Stimulated activated CD8-positive, alpha-beta memory T cell treated with anti-CD3 and anti-CD28 coated beads, Interleukin-7, amount 100 ng/mL, for 1 hour (primary cell): ENCODE measurements around the gene TRUB2.

Experiments
- DNase-seq, 2 donors: peaks; one replicate each; pipeline ENCODE4 v3.0.0-alpha.2; 2020; ENCODE audit warnings: low read depth in 2 of 2

TRUB2 gene

GRCh38 chr9:128271112-128271511, 51.1 kb downstream of the TRUB2 start:
- no peak for DNase-seq

- no peak for DNase-seq
These were observed 55.2 kb downstream of the TRUB2 start for GRCh38 chr9:128266868-128267590.

DNA sequence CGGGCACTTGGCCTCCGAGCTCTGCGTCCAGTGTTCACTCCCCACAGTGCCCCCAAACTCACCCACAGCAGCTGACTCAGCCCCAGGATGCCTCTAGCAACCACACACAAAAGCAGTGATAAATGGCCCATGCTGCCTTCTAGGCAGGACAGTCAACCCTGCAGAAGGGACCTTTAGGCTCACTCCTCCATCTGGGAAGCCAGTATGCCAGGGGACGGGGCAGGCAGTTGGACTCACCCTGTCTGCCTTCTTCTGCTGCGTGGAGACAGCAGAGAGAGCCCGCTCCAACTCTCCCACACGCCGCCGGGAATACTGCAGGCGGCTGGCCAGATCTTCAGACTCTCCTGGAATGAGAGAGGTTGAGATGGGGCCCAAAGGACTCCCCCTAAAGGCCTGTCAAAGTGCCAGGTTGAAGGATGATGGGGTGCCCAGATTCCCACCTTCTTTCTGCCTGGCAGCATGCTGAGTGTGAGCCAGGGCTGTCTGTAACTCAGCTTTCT, 56.8 kb downstream of the TRUB2 start:
- DNase-seq, result no peak

DNA sequence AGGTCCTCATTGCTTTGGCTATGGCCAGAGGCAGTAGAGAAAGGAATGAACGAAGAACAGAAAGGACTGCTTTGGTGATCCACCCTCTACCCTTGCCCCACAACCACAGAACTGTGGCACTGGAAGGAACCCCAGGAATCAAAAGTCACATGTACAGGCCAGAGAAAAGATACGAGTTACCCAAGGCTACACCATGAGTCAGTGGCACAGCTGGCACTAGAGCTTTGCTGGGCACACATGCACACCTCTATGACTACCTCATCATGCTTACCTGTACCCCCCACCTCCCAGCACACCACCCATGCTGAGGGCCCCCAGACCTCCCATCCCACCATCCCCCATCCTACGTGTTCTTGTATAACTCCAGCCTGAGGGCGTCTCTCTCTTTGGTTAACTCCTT, 59.6 kb downstream of the TRUB2 start:
- DNase-seq, result no peak

GRCh38 chr9:128260340-128260739, 61.9 kb downstream of the TRUB2 start:
- DNase-seq, result no peak

DNA sequence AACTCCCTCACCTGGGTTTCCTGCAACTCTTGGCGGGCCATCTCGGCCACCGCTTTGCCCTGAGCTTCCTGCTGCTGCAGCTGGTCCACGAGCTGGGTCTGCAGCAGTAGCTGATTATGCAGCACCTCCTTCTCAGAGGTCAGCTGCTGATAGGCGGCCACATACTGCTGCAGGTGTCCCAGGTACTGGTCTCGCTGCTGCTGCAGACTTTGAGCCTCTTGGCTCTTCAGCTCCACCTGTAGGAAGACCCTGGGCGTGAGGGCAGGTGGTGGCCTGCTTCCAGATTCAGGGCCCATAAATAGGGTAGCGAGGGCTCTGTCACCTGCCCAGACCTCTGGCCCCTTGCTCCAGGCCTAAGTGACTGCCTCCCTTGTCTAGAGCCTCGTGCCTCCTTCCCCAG, 63.1 kb downstream of the TRUB2 start:
- DNase-seq, result no peak

- no peak for DNase-seq
These were observed 63.9 kb downstream of the TRUB2 start for GRCh38 chr9:128258326-128258725.

DNA sequence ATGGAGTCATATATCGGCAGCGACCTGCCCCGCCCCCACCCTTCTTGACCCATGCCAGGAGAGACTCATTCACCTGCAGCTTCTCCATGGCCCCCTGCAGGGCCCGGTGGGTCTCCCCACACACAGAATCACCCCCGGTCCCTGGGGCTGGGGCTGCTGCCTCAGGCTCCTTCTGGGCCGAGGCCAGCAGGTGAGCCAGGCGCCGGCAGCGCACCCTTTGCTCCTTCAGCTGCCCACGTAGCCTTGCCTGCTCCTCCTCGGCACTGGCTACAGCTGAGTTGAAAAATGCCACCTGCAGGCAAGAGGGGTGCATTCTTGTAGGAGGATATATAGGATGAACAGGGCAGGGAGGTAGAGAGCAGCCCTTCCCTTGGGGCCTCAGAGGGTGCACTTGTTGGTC, 64.3 kb downstream of the TRUB2 start:
- no peak for DNase-seq

DNA sequence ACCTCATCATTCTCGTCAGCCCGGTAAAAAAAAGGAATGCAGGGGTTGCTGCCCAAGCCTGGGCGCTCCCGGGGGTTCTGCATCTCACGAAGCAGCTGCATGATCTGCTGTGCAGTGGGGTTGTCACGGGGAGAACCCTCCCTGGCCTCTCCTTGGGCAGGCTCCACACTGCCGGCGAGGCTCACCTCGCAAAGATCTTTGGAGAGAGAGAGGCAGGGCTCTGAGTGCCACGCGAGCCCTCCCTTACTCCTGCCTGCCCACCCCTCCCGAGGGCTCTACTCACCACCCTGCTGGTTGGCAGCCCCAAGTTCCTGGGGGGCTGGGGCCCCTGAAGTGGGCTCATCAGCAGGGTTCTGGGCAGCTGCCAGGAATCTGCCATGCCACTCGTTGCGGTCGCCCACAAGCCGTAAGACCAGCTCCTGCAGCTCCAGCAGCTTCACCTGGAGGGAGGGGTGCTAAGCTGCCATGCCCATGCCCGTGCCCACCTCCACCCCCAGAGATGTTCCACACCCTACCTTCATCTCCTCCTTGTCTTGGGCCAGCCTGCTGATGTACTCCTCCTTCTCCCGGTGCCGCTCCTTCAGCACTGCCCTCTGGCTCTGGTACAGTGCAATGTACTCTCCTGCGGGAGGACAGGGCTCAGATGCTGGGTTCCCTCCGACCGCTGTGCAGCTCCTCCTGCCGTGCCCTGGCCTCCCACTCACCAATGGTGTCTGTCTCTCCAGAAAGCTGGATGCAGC, 65.0 kb downstream of the TRUB2 start:
- DNase-seq, result no peak
